Measurements from ENCODE around the gene LRWD1. TPM values are rescaled to one million over a fixed set of nuclear protein-coding genes. Genes with fewer than 3 reads are reported as not detected.
"Not testable (repeated sequence)": the region's sequence is repeated elsewhere in the genome, so short reads cannot be mapped to it uniquely, and the experiment has no call there.

Gene LRWD1
- total and polyA plus RNA-seq, 9 donors: 3.4 to 26.2 (median 13.6) TPM

- WGBS, 3 donors: 86 to 92% (median 87%) methylated on average over 6 of the region's 6 CpGs
- no peak for DNase-seq
- intact Hi-C loops (cut with DNase I): no loop called here
Observed at GRCh38 chr7:102452451-102452850, 12.3 kb upstream of the LRWD1 start.

GRCh38 chr7:102453319-102453718 is 11.5 kb upstream of the LRWD1 start:
- 77 to 91% (median 81%) methylated on average over 7 of the region's 7 CpGs for WGBS, 3 donors
- no peak overlapping the region for H3K4me3 ChIP-seq
- no peak for DNase-seq
- no peaks in the 10 kb centered on the region for H3K27me3 ChIP-seq
- H3K27ac ChIP-seq: no peak overlapping the region
- intact Hi-C loops (cut with DNase I): no loop called here
- H3K36me3 ChIP-seq: no peaks in the 10 kb centered on the region
- TF ChIP-seq POLR2A (IDR thresholded peaks at IDR 0.05) (no peak), EP300 (IDR thresholded peaks at IDR 0.05) (no peak), CTCF (IDR thresholded peaks at IDR 0.05) (no peak)
- no peaks in the 10 kb centered on the region for H3K4me1 ChIP-seq (ENCODE audit: insufficient read depth)
- no peaks in the 10 kb centered on the region for H3K9me3 ChIP-seq

More at GRCh38 chr7:102452451-102452850, 12.3 kb upstream of the LRWD1 start:
- H3K4me3 ChIP-seq: no peak overlapping the region
- TF ChIP-seq CTCF (IDR thresholded peaks at IDR 0.05): no peak
- TF ChIP-seq EP300 (IDR thresholded peaks at IDR 0.05): no peak
- TF ChIP-seq POLR2A (IDR thresholded peaks at IDR 0.05): no peak
- no peaks in the 10 kb centered on the region for H3K36me3 ChIP-seq
- H3K27ac ChIP-seq: no peak overlapping the region
- no peaks in the 10 kb centered on the region for H3K9me3 ChIP-seq
- no peaks in the 10 kb centered on the region for H3K4me1 ChIP-seq (ENCODE audit: insufficient read depth)
- H3K27me3 ChIP-seq: no peaks in the 10 kb centered on the region

- Histone ChIP-seq H3K4me1 (ENCODE audit: insufficient read depth) (no peaks in the 10 kb centered on the region), H3K27ac (no peak overlapping the region), H3K9me3 (no peaks in the 10 kb centered on the region), H3K27me3 (no peaks in the 10 kb centered on the region), H3K4me3 (no peak overlapping the region), H3K36me3 (no peaks in the 10 kb centered on the region)
- intact Hi-C loops (cut with DNase I): no loop called here
- WGBS, 3 donors: 56 to 65% (median 59%) methylated on average over 12 of the region's 12 CpGs
- no peak for DNase-seq
- TF ChIP-seq CTCF (IDR thresholded peaks at IDR 0.05) (no peak), EP300 (IDR thresholded peaks at IDR 0.05) (no peak), POLR2A (IDR thresholded peaks at IDR 0.05) (no peak)
Observed at GRCh38 chr7:102454468-102454867, 10.3 kb upstream of the LRWD1 start.

GRCh38 chr7:102454932-102455331 is 9.9 kb upstream of the LRWD1 start:
- H3K27ac ChIP-seq; H3K27me3 ChIP-seq; intact Hi-C loops (cut with DNase I); H3K9me3 ChIP-seq; DNase-seq; H3K4me3 ChIP-seq; H3K4me1 ChIP-seq (ENCODE audit: insufficient read depth); H3K36me3 ChIP-seq: not testable (repeated sequence)
- WGBS, 3 donors: 91 to 92% (median 91%) methylated on average over 10 of the region's 10 CpGs

- intact Hi-C loops (cut with DNase I): no loop called here
- H3K36me3 ChIP-seq: no peaks in the 10 kb centered on the region
Observed at GRCh38 chr7:102455596-102455995, 9.2 kb upstream of the LRWD1 start.

More at GRCh38 chr7:102455596-102455995, 9.2 kb upstream of the LRWD1 start:
- no peaks in the 10 kb centered on the region for H3K27me3 ChIP-seq
- no peak overlapping the region for H3K4me3 ChIP-seq
- no peak overlapping the region for H3K27ac ChIP-seq
- DNase-seq: no peak
- TF ChIP-seq POLR2A (IDR thresholded peaks at IDR 0.05): no peak
- TF ChIP-seq CTCF (IDR thresholded peaks at IDR 0.05): no peak
- TF ChIP-seq EP300 (IDR thresholded peaks at IDR 0.05): no peak
- WGBS, 3 donors: 73 to 79% (median 75%) methylated on average over 10 to 11 of the region's 11 CpGs
- no peaks in the 10 kb centered on the region for H3K4me1 ChIP-seq (ENCODE audit: insufficient read depth)
- H3K9me3 ChIP-seq: no peaks in the 10 kb centered on the region
